HG03196 (cell line): Measurements from ENCODE around the gene GALNT14.

Experiments used
- ATAC-seq: cut with Tn5 transposase; IDR thresholded peaks from one replicate; pipeline ENCODE4 v1.9.1; 2021; ENCODE audit not compliant: unreplicated experiment

The GALNT14 gene

GRCh38 chr2:31136000-31136399, 2.2 kb downstream of the GALNT14 start:
- no peak for ATAC-seq

- ATAC-seq: no peak
These were observed 3.8 kb downstream of the GALNT14 start for GRCh38 chr2:31134480-31134879.

DNA sequence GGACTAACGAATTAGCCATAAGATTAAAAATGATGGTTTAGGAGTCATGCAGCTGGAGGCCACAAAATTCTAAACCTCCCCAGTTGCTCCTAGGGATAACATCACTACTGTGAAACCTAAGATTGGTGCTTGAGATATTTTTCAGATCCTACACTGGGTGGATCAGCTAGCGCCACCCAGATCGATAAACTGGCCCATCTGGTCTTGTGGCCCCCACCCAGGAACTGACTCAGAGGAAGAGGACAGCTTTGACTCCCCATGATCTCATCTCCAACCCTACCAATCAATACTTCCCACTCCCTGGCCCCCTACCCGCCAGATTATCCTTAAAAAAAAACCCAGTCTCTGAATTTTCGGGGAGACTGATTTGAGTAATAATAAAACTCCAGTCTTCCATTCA, 5.5 kb downstream of the GALNT14 start:
- ATAC-seq: no peak

DNA sequence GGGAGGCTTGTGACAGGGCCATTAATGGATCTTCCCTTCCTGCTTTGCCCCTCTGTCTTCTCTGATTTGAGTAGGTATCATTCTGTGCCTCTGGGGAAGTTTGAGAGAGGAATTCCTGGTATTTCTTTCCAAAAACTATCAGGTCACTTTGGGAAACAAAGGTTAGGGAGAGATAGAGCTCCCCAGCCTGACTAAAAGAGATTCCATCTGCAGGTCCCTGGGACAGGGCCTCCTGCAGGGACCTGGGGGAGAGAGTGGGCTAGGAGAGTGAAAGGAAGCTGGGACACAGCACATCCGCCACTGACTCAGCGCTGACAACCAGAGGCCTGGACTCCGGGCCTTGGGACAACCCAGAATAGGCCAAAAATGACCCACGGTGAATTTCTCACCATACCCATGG, 6.4 kb downstream of the GALNT14 start:
- ATAC-seq: no peak

- ATAC-seq: no peak
These were observed 8.7 kb downstream of the GALNT14 start for GRCh38 chr2:31129375-31130171.

GRCh38 chr2:31127931-31128330, 10.3 kb downstream of the GALNT14 start:
- ATAC-seq: no peak

DNA sequence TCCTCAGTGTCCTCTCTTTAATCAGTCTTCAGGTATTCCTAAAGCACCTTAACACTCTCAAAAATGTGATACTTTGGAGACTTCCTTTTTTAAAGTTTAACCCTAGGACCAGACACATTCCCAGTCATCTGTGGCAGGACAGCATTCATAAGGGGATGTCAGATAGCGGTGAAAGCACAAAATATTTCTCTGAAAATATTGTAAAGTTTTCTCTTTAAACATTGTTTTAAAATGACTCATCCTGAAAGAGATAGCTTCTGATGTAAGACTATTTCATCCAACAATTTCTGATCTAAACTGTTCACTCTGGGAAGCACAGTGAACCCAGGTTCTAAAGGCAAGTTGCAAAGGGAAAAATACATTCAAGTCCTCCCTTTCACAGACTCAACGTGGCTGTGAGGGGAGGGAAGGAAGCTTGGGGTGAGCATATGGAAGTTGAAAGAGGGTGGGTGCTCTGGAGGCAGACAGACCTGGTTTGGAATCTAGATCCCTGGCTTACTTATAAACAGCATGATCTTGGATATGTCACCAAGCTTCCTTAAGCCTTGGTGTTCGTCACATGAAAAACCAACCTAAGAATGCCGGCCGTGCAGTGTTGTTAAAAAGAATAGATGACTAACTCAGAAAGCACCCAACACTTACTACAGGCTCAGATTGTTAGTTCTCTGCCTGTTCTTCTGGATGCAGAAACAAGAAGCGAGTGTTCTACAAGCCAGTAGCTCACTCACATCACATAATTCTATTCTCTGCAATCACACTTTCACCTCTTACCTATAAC, 12.1 kb downstream of the GALNT14 start:
- ATAC-seq: no peak

- ATAC-seq: no peak
These were observed 13.3 kb downstream of the GALNT14 start for GRCh38 chr2:31124904-31125303.

- no peak for ATAC-seq
These were observed 16.1 kb downstream of the GALNT14 start for GRCh38 chr2:31122133-31122532.

- ATAC-seq: no peak
These were observed 24.5 kb downstream of the GALNT14 start for GRCh38 chr2:31113765-31114164.

DNA sequence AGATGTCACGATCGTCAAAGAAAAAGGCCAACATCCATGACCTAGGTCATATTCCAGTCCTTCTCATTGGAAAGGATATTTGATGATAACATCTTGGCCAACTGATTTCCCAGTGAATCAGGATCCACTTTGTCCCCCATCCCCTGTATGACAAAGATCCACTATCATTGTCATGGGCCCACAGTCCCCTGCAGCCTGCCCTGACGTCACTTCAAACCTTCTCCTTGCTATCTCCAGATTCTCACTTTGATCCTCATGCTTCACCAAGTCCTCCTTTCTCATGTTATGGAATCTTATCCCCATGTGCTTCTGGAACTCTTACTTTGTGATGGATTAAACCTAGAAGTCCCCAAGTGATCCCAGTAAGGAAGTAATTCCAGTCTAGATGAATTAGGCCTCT, 25.7 kb downstream of the GALNT14 start:
- no peak for ATAC-seq

- ATAC-seq: no peak
These were observed 27.2 kb downstream of the GALNT14 start for GRCh38 chr2:31110998-31111397.

- ATAC-seq: no peak
These were observed 27.8 kb downstream of the GALNT14 start for GRCh38 chr2:31110431-31110830.

DNA sequence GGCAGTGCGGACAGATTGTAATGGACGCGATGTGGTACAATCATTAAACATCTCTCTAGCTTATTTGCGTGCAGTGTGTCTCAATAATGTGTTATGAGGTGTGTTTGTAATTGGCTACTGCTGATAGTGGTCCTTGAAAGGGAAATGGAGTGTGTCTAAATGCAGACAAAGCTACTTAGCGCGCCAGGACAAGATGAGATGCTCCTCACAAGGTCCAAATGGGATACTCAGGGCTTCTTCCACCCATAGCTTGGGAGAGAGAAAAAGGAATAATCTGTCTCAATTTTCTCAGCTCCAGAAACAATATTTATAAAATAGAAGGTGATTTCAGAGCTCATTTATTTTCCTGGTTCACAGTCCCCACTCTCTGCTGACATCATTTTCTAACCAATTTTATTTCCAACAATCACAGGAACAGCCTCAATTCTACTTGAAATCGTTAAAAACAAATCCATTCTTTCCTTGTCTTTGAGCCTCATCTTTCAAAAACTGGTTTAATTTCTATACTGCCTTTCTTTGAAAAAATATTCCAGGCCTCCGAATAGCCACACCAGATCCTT, 28.5 kb downstream of the GALNT14 start:
- no peak for ATAC-seq

DNA sequence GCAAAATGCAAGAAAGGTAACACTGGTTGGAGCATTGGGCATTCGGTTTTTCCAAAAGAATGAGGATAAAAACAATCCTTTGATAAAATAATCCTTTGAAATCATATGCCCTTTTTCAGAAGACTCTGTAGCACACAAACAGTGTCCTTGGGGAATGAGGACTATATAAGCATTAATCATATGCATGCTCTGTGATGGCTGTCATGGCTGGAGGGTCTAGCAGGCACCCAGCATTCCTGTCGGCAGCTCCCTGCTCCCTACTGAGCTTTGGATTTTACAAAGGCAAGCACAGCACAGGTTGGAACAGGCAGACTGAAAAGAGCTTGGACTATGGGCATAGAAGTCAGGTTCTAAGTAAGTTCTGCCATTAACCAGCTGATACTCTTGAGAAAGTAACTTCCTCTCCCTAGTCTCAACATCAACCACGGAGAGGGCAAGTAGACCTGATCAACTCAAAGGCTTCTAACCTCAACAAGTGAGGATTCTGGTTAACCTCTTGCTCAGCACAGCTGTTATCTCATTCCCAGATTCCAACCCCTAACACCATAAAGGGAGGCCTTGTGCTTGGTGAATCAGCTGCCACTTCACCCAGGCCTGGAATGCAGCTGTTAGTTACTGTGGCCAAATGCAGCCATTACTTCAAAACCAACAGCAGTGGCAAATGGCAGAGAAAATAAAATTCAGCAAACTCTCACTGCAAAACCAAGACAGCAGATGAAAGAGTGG, 29.5 kb downstream of the GALNT14 start:
- no peak for ATAC-seq

GRCh38 chr2:31107591-31108300, 30.5 kb downstream of the GALNT14 start:
- no peak for ATAC-seq

- no peak for ATAC-seq
These were observed 36.5 kb downstream of the GALNT14 start for GRCh38 chr2:31101701-31102100.

DNA sequence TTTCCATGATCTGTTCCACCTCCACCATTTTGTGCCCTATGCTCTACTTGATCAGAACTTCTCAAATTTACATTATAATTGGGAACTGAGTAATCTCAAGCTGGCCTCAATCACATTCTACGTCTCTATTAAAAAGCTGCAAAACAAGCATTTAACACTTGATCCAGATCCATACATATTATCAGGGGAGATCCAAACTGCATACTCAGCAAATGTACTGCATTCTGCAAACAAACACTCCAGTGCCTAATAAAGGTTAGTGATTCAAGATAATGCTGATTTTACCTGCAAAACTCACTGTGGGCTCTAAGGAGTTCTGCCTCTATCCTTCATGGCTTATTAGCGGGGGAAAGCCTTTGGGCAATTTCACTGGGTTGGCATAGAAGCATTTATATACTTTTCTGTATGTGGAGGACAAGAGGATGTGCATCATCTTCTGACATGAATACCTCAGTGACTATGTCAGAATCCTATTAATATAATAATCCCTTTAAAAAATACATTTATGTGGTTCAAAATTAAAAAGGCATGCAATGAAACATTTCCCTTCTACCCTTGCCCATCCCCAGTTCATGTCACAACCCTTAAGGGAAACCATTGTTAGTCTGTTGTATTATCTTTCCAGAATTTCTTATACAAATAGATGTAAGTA, 40.2 kb downstream of the GALNT14 start:
- no peak for ATAC-seq

GRCh38 chr2:31090188-31090587, 48.1 kb downstream of the GALNT14 start:
- no peak for ATAC-seq

GRCh38 chr2:31089645-31090044, 48.6 kb downstream of the GALNT14 start:
- ATAC-seq: no peak
